Stimulated activated CD8-positive, alpha-beta memory T cell treated with anti-CD3 and anti-CD28 coated beads, Interleukin-4, amount 100 ng/mL, for 24 hours (primary cell): ENCODE data around the gene ZBTB7A.

Experiments
- DNase-seq: peaks from one replicate; pipeline ENCODE4 v3.0.0-alpha.2; 2020; ENCODE audit warnings: low read depth

ZBTB7A gene

DNA sequence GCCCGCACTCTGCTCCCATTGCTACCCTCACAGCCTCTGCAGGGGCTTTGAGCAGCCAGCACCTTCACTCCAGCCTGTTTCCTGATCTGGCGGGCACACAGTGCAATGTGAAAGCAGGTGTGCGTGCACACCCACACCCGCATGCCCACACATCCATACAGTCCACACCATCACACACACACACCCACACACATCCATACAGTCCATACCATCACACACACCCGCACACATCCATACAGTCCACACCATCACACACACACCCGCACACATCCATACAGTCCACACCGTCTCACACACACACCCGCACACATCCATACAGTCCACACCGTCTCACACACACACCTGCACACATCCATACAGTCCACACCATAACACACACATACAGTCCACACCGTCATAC is 31.1 kb downstream of the ZBTB7A start:
- no peak for DNase-seq

DNA sequence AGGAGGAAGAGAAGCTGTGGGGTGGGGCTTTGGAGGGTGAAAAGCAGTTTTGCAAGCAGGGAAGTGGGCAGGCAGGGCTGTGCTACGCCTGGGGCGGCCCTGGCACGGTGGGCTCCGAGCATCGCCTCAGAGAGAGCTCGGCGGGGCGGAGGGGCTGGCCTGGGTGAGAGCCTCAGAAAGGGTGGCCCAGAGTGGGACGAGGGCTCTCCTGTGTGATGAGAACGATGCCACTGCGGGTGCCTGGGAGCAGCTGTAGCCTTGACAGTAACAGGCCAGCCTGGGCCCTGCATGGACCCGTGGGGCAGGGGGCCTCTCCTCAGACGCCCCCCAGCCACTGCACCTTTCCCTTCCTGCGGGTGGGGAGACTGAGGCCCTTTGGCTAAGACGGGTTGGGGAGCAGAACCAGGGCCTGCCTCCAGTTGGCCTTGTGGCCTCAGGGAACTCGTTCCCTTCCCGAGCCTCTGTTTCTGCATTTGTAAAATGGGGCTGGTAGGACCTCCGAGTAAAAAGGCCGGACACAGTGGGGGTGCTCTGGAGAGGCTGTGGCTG is 31.6 kb downstream of the ZBTB7A start:
- no peak for DNase-seq

DNA sequence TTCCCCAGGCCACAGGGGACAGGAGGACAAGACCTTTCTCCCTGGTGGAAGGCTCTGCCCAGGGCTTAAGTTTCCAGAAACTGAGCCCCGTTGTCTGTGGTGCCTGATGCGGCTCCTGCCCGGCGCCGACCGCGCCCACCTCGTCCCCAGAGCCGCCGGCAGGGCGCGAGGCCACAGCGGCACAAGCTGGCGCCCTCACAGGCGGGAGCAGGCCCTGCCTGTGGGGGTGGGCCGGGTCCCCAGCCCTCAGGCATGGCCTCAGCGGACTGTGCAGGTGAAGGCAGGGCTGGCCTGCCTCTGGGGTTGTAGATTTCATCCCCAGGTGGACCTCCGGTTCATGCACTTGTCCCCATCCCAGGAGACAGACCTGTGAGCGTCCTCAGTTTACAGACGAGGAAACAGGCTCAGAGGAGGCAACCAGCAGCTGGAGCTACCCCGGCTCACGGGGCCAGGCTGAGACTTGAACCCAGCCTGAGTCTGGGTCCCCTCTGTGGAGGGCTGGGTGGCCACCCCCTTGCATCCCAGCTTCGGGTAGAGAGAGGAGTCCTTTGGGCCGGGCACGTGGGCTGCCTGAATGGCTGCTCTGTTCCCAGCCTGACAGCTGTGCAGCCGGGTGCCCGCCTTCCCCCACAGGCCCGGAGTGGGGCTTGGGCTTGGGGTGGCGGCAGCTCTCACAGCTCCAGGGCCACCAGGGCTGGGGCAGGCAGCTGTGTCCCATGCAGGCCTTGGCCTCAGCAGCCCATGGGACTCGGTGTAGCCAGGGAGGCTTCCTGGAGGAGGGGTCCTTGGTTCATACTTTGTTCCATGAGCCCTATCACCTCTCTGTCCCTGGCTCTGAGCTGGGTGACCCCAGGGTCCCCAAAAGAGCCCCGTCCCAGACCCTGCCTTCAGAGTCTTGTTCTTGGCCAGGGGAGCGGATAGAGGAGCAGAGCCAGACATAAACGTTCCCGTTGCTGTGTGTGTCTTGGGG is 32.4 kb downstream of the ZBTB7A start:
- no peak for DNase-seq

DNA sequence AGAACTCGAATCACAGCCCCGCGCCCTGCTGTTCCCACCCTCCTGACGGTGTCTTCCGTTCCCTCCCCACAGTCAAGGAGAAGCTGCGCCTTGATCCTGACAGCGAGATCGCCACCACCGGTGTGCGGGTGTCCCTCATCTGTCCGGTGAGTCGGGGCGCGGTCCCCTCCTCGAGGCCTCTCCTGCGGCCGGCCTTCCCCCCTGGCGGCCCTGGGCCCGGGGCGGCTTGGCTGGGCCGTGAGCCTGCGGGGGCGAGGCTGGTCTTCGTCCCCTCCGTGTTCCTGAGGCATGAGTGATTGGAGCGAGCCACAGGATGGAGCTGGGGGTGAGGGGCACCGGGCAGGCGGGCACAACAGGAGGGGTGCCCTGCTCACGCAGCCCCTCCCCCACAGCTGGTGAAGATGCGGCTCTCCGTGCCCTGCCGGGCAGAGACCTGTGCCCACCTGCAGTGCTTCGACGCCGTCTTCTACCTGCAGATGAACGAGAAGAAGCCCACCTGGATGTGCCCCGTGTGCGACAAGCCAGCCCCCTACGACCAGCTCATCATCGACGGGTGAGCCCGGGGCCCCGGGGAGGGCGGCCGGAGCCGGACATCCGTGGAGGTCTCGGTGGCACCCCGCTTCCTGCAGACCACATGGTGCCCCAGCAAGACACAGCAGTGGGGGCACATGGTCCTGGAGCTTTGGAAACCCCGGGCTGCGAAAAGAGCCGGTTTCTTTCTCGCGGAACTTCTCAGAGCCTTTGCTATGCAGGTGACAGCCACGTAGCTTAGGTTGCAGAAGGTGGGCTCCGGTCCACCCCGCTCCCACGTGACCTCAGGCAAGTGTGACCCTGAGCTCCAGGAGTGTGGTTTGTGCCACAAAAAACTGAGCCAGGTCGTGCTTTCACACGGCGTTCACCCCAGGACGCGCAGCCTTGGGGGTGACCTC is 33.4 kb downstream of the ZBTB7A start:
- DNase-seq = no peak

DNA sequence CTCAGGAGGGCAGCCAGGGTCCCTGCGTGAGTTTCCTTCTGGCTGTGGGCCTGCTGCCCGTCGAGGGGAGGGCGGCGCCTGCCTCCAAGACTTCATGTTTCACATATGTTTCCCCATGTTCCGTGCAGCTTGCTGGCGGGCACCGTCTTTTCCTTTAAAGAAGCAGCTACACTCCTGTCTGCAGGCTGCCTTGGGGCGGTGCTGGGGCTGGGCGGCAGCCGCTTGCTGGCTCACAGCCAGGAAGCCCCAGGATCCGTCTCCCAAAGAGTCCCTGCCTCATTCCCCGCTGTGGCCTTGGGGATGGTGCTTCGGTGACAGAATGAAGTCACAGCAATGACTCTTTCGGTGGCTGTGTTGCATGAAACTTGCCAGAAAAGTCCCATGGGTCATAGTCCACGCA is 34.3 kb downstream of the ZBTB7A start:
- no peak for DNase-seq

DNA sequence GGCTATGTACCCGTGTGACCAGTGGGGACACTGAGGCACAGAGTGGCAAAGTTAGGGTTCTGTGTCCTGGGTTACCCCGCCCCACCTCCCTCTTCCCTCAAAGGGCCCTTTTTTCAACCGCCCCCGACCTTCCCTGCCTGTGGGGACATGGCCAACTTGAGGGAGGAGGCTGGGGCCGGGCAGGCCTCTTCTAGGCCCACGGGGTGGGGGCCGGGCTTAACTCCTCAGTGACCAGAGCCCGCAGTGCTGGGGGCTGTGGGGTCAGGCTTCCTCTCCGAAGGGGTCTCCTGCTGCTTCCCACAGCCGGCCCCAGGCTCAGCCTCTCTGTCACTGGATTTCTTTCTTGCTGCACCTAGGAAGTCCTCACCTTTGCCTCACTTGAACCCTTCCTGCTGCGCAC is 35.3 kb downstream of the ZBTB7A start:
- no peak for DNase-seq

DNA sequence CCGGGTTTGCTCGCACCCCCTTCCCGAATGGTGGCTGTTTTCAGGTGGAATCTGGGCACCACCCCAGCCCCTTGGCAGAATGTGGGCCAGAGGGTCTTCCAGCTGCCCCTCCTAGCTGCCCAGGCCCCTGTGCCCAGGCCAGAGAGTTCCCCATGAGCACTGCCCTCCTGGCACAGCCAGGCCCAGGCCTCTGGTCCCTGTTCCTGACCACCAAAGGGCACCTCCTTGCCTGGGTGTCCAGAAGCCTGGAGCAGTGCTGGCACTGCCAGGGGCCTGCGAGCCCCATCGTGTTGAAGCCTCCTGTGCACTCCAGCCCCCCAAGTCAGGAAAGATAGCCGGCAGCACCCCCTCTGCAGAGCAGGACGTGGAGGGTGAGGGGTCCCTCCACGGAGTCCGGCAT is 35.7 kb downstream of the ZBTB7A start:
- no peak for DNase-seq

DNA sequence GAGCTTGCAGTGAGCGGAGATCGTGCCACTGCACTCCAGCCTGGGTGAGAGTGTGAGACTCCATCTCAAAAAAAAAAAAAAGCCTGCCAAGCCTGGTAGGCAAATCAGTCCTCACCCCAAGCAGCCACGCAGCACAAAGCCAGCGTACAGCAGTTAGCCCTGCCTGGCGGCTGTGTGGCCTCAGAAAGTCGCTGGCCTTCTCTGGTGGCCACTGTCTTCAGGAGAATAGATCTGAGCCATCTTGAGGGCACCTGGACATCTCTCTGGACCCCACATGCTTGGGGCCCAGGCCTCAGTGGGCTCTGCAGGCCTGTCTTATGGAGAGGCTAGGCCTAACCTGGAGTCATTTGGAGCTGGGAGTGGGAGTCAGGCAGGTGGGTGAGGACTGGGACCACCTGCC is 36.1 kb downstream of the ZBTB7A start:
- DNase-seq = no peak

DNA sequence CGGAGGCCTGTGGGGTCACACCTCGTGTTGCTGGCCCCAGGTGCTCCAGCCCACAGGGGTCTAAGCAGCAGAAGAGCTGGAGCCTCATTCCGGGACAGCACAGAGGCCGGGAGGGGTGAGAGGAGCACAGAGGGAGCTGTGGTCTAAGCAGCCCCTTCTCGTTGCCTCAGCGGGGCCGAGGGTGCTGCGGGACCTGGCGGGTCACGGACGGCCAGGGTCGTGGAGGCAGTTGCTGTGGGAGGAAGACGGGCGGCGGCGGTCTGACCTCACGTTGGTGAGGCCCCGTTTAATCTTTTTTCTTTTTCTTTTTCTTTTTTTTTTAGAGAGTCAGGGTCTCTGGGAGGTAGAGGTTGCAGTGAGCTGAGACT is 37.5 kb downstream of the ZBTB7A start:
- no peak for DNase-seq

DNA sequence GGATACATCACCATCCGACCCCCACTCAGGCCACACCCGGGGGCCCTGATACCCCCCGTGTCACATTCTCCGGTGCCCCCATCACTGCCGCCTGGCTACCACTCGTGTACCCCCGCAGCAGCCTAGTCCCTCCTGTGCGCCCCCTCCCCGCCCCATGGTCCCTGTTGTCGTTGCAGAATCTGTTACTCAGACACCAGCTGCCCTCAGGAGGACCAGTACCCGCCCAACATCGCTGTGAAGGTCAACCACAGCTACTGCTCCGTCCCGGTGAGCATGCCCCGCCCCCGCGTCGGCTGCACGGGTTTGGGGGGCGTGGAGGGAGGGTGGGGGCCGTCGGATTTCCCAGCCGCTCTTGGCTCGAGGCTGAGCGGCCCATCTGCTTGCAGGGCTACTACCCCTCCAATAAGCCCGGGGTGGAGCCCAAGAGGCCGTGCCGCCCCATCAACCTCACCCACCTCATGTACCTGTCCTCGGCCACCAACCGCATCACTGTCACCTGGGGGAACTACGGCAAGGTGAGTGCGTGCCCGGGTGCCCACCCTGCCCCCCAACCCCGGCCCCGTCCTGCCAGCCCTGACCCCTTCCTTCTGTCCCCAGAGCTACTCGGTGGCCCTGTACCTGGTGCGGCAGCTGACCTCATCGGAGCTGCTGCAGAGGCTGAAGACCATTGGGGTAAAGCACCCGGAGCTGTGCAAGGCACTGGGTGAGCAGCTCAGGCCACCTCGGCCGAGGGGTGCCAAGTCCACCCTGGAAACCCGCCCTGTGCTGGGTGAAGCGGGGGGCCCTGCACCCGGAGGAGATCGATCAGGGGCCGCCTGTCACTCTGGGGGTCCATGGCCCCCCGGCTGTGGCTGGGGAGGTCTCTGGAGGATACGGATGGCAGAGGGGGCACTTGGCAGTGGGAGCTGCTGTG is 38.1 kb downstream of the ZBTB7A start:
- DNase-seq = no peak

DNA sequence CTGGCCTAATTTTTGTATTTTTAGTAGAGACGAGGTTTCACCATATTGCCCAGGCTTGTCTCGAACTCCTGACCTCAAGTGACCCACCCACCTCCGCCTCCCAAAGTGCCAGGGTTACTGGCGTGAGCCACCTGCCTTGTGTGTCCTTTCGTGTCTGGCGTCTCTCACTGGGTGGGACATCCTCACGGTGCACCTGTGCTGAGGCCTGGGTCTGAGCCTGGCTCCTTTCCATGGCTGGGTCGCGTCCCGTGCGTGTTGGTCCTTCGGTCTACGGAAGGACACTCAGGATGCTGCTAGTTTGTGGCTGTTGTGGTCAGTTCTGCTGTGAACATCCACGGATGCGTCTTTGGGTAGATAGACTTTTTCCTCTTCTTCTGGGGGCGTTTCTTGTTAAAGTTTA is 39.6 kb downstream of the ZBTB7A start:
- DNase-seq = no peak

DNA sequence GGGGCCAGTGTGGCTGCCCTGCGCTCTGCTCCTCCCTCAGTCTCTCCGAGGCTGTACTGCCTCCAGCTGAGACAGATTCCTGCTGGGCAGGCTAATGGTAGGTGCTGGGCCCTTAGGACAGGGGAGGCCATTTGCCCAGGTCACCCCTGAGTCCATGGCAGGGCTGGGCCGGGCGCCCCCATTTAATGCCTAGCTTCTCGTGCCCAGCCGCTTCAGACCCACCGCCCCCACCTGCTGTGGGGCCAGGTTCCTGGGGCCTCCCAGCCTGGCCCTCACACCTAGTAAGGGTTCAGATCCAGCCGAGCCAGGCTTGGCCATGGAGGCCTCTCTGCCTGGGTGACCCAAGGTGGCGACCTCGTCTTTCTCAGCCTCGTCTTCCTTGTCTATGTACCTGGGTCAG is 41.4 kb downstream of the ZBTB7A start:
- no peak for DNase-seq

DNA sequence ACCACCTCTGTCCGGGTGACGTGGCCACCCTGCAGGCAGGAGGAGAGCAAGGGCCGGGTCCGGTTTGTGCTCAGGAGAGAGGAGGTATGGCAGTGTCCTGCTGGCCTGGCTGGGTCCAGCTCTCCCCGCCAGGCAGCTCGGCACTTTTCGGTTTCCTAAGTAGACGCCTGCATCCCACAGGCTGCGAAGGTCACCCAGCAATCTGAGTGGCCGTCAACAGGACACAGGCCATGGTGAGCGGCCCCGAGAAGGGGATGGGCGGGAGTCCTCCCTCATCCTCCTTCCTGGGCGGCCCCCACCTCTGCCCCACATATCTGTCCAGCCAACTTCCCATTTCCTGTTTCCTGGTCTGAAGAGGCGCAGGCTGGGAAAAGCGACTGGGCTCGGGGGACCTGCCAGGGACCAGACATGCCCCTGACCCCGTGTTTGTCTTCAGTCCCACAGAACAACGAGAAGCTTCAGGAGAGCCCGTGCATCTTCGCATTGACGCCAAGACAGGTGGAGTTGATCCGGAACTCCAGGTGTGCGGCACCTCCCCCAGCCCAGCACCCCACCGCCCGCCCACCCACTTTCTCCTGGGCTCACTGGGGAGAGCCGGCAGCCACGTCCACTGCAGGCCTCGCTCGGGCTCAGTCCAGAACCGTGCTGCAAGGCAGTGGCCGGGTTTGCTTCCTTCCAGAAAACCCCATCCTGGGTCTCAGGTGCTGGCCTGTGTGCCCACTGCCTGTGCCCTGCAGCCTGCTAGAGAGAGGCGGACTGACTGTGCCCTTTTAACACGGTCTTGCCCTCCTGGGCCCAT is 42.9 kb downstream of the ZBTB7A start:
- no peak for DNase-seq

DNA sequence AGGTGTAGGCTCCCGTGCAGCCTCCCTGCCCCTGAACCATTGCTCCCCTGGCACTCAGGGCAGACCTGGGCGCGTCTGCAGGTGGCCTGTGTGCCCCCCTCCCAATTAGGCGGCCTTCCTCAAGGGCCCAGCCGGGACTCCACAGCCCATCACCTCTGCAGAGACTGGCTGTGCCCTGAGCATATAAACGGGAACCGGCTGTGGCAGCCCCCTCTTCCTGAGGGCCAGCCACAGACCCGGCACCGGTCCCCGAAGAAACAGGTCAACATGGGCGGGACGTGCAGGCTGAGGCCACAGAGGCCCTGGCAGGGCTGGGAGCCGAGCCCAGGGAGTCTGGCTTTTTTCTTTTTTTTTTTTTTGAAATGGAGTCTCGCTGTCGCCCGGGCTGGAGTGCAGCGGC is 47.1 kb downstream of the ZBTB7A start:
- no peak for DNase-seq

DNA sequence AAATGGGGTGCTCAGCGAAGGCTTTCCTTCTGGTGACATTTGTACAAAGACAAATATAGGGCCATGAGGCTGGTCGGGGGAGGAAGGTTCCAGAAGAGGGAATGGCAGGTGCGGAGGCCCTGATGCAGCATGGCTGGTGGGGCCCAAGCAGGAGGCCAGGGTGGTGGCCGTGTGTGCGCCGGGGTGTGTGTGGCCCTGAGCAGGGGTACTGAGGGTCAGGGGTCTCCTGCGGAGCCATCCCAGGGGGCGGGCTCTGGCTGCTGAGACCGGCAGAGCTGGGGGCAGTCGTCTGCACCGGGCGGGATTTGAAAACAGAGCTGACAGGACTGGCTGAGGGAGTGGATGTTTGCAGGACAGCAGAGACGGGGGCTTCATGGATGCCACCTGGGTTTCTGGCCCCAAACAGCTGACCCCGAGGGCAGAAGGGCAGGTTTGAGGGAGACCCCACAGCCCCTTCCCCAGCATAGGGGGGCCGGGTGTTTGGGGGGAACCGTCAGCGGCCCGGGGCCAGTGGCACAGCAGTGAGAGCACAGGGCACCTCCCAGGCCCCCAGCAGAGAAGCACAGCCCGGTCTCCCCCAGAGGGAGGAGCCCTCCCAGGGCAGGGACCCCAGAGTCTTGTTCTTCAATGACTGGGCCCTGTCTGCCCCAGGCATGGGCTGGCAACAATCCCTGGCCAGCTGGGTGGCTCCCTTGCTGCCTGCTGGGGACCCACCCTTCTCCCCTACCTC is 47.8 kb downstream of the ZBTB7A start:
- no peak for DNase-seq

DNA sequence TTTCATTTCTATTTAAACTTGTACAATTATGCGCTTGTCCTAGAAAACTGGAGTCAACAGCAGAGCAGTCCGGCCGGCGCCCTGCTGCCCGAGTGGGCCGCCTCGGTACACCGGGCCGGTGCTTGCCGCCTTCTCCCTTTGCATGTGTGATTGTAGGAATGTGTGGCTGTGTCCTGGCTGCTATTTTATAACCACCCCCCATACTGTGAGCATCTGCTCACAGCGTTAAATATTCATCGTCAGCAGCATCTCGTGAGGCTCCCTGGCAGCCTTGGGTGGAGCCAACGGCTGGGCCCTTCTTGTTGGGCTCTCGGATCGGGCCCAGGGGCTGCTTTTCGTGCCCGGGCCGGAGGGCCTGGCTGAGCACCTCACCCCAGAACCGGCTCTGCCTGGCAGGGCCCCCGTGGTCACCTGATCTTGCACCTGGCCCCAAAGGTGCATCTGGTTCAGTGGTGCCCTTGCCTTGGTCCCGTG is 48.5 kb downstream of the ZBTB7A start:
- no peak for DNase-seq

DNA sequence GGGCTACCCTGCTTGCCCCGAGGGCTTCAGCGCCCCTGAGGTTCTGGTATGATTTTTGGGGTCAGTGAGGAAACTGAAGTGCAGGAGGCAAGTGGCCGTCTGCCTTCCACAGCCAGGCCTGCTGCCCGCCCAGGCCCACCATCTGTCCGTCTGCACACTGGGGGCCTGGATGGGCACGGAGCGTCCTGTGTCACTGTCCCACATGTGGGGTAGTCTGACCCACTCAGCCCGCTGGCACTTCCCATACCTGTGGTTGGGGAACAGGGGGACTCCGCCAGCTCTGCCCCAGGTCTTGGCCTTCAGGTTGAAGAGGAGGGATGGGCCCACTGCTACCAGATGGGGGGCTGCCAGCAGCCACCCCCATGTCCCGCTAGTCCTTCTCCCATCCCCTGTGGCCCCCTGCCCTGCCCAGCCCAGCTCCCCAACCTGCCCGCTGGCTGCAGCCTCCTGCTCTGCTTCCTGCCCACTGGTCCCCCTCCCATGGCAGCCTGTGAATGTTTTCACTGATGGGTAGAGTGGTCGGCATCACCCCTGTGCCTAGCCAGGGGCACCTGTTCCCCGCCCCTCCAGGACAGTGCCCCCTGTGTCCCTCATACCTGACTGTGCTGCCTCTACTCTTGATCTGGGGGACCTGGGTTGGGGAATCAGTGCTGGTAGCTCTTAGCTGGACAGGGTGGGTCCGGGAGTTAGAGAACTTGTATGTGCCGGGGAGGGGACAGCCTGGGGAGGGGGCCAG is 49.6 kb downstream of the ZBTB7A start:
- DNase-seq = no peak

DNA sequence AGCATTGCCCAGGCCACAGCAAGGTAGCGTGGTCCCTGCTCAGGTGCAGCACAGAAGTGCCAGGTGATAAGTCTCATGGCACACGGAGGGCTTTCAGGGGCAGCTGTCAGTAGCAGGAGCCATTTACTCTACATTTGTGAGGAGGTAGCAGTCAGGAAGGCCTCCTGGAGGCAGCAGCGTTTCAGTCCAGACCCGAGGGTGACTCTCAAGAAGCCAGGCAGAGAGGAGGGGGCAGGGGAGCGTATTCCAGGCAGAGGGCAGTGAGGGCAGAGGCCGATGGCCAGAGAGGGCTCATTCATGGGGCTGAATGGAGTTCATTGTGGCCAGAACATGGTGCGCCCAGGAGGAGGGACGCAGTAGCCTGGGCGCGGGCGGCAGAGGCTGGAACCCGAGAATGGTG is 50.2 kb downstream of the ZBTB7A start:
- DNase-seq = no peak

DNA sequence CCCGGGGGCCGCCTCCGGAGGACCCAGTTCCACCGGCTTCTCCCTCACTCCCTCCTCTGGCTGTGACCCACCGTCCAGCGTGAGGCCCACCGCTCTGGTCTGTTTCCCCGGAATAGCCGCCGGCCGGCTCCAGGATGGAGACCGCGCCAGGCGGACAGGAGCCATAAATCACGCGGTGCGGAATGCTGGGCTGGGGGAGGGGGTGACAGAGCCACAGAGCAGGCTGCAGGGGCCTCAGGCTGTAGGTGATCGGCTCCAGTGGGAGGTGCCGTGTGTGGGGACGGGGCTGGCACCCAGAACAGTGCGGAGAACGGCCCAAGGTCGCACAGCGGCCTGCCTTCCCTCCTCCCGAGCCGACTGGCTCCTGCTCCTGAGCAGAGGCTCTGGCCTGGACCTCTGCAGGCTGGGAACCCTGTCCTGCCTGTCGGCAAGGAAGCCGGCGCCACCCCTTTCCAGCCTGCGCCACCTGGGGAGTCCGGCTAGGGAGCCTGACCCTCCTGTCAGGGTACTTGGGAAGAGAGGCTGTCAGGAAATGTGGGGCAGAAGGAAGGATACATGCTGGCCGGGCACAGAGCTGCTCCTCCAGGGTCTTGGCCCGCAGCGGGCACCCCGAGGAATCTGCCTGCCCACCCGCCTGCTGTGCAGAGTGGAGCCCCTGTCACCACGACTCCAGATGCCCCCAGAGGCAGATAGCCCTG is 50.8 kb downstream of the ZBTB7A start:
- no peak for DNase-seq
